ENCODE results near the gene RPL10.

RPL10 gene

DNA sequence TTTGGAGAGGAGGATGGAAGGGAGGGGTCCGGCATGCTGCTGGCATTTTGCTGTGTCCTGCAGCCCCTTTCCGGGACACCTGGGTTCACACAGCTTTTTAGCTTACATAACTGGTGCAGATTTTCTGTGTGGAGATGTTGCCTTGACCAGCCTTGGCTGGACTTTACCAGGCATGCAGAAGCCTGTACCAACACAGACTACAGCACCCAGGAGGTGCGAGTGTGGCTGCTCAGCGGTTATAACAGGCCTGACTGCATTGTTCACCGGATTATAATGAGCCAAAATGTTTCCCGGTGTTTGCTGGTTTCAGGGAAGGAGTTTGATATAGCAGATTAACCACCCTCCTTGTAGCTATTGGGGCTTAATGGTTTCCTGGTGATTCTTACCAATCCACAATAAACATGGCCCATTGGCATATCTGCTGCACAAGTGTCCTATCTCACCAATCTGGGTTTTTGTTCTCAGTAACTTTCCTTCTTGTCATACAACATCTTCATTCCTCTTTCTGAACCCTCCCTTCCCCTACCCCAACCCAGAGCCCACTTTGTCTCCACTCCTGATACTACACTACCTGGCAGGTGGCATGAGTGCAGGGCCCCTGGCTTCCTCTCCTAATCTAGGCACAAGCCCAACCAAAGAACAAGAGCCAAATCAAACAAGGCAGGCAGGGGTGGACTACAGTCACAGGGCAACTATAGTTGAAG, 3.9 kb downstream of the RPL10 start:
- no peak for DNase-seq

GRCh38 chrX:154402622-154403127, 4.5 kb downstream of the RPL10 start:
- DNase-seq = no peak

GRCh38 chrX:154403192-154403591, 5.0 kb downstream of the RPL10 start:
- DNase-seq = no peak

- no peak for DNase-seq
Measured at GRCh38 chrX:154403858-154404257, 5.7 kb downstream of the RPL10 start.

- no peak for DNase-seq
Measured at GRCh38 chrX:154404625-154405192, 6.5 kb downstream of the RPL10 start.

DNA sequence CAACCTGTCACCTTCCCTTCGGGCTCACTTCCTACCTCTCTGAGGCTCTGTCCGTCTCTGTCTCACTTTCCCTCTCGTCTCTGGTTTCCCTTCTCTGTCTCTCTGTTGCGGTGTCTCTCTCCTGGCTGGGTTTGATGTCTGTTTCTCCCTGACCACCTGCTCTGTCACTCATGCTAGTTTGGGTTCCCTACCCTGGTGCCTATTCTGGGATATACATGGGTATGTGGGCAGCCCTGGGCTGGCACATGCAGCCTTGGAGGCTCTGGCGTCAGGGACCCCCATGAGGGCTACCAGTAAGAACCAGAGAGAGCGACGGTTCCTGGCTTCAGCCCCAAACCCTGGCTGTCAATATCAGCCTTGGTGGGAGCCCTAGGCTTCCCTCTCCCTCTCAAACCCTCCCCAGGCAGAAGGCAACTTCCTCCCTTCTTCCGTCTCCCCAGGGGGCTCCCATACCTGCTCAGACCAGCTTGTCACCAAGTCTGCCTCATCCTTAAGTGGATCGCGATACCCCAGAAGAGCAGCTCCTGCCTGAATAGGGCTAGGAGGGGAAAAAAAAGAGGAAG, 10.6 kb downstream of the RPL10 start:
- DNase-seq = no peak

GRCh38 chrX:154409222-154409871, 11.2 kb downstream of the RPL10 start, which contains the start of gene DNASE1L1:
Gene DNASE1L1, minus strand, starts transcription at chrX:154409254. Its CDS starts 3,686 bp downstream, at chrX:154405568.
- no peak for DNase-seq

GRCh38 chrX:154411981-154412340, 13.8 kb downstream of the RPL10 start:
- DNase-seq = peak; percentile 42

GRCh38 chrX:154412468-154412867, 14.3 kb downstream of the RPL10 start:
- DNase-seq = no peak

DNA sequence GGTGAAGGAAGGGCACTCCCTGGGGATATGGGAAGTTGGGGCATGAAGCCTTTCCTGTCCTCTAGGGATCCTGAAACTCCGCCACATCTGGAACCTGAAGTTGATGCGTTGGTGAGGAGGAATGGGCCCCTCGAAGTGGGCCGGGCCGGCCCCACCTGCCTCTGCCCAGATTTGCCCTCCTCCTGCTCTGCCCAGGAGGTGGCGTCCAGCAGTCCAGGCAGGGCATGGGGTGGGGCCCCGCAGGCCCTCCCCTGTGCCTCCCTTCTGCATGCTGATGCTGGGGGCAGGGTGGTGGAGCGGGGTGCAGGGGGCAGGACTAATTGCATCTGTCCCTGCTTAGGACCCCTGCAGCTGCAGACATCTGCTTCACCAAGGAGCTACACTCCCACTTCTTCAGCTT, 15.0 kb downstream of the RPL10 start:
- DNase-seq = no peak

GRCh38 chrX:154417157-154417556, 19.0 kb downstream of the RPL10 start:
- DNase-seq = no peak

- DNase-seq = no peak
Measured at GRCh38 chrX:154419189-154419588, 21.0 kb downstream of the RPL10 start.

DNA sequence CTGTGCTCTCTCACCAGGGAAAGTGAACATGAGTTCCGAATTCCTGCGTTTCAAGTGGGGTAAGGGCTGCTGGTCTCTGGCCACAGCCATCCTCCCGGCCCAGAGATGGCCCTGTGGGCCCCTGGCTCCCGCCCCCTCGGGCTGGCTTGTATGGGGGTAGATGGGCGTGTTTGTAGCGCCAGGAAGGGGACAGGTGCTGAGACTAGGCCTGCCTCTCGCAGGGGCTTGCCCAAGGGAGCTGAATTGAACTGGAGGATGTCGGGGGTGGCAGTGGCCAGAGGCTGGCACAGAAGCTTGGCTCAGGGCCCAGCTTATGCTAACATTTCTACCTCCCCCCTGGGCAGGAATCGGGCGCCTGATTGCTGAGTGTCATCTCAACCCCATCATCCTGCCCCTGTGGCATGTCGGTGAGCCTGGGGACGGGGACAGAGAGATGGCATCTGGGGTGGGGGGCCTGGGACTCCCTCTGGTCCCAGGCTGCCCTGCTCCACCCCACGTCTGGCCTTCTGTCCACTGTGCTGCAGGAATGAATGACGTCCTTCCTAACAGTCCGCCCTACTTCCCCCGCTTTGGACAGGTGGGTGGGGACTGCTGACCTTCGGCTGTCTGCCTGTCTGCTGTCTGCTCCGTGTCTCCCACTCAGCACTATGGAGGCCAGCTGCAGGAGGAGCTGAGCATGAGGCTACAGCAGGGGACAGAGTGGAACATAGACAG, 21.7 kb downstream of the RPL10 start:
- DNase-seq = no peak

GRCh38 chrX:154420402-154420756, 22.2 kb downstream of the RPL10 start:
- DNase-seq = no peak

DNA sequence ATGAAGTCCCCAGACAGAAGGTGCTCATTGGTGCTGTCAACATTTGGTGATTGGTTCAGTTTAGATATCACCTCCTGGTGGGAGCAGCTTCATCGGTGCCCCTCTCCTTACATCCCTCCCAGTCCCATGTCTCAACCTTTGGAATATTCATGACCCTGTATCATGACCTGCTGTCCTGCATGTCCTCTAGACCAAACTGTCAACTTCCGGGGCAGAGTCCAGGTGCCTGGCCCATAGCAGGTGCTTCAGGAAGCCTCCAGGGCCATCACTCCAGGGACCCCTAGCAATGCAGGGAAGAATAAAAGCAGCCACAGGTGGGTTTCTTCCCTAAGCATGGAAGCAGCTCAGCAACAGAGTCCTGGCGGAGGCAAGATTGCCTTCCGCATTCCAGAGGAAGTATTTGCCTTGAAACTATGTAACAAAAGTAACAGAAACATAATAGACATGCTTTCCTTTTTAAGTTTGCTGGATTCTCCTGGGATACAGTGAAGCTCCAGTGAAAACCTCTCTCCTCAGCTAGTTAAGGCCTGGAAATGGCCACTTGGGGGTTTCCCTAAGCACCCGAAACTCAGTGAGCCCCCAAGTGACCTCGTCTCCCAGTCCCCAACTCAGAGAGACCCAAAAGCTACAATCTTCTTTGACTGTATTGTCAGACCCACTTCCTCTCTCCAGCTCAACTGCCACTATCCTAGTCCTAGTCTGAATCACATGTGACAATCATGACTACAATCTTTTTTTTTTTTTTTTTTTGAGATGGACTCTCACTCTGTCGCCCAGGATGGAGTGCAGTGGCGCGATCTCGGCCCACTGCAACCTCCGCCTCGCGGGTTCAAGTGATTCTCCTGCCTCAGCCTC, 29.0 kb downstream of the RPL10 start:
- DNase-seq = no peak

- peak; percentile 87 for DNase-seq
Measured at GRCh38 chrX:154428176-154429171, 30.3 kb downstream of the RPL10 start, which contains the start of gene ATP6AP1. Gene ATP6AP1, plus strand, starts transcription at chrX:154428677. Its CDS starts 16 bp downstream, at chrX:154428693.

DNA sequence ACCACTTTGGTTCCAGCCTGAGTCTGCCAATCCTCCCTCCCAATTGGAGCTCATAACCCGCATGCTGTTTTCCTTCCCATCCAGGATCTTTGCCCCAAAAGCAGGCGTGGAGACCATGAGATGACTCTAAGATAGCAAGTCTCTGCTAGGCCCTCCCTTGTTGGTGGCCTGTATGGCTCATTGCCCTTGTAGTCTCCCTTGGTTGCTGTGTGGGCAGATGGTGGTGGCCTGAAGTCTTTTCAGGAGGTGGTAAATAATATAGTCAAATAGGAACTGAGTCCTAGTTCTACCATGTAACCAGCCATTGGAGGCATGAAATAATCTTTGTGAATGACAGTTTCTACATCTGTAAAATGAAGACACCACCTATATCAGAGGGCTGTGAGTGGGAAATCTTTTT, 31.5 kb downstream of the RPL10 start:
- no peak for DNase-seq

GRCh38 chrX:154430479-154430878, 32.3 kb downstream of the RPL10 start:
- DNase-seq = no peak

DNA sequence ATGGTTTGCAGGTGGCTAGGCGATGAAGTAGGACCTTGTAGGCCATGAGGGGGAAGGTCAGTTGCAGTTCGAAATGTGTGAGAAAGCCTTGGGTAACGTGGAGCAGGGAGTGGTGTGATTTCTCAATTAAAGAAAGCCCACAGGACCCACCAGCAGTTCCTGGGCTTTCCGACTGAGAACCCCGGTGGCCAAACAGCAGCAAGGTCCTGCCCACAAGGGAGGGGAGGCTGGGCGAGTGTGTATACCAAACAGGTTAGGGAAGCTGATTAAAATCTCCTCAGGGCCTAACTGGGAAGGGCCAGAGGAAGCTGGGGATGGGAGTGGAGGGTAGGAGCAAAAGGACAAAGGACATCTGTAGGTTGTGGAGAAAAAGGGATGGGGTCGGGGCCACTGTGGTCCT, 32.7 kb downstream of the RPL10 start:
- no peak for DNase-seq

- no peak for DNase-seq
Measured at GRCh38 chrX:154431341-154431740, 33.2 kb downstream of the RPL10 start.

DNA sequence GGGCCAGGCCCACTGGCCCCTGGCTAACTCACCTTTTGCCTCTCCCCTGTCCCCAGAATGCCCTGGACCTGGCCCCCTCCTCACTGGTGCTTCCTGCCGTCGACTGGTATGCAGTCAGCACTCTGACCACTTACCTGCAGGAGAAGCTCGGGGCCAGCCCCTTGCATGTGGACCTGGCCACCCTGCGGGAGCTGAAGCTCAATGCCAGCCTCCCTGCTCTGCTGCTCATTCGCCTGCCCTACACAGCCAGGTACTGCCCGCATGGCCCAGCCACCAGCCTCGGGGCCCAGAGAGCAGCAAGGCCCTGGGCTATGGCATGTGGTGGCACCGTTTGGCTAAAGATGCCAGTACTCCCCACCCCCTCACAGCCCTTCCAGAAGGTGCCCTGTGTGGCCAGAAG, 34.0 kb downstream of the RPL10 start:
- no peak for DNase-seq

All from stimulated activated naive CD4-positive, alpha-beta T cell treated with Interleukin-2 at 50 U/mL for 16 hours (primary cell).